Ascending aorta (tissue), 2 donors: ENCODE measurements around the gene PLCE1. TPM values are rescaled to one million over a fixed set of nuclear protein-coding genes. Genes with fewer than 3 reads are reported as not detected.
A peak's percentile ranks its signal among the peaks of the same experiment; 100 is the strongest.

Experiments
- DNase-seq, 2 donors: peaks; one replicate each; pipeline ENCODE4 v3.0.0-alpha.2; 2019; ENCODE audit warnings: low spot score in 2 of 2
- H3K27ac ChIP-seq, 2 donors: fragments of 200-600 bp; sonication (generic); one replicate each; pipeline ENCODE4 v1.5.1; 2016 to 2017; ENCODE audit warnings: mild to moderate bottlenecking in 1 of 2
- H3K27me3 ChIP-seq: fragments of 200-600 bp; sonication (generic); one replicate; pipeline ENCODE4 v1.5.1; 2017
- H3K36me3 ChIP-seq, 2 donors: fragments of 200-600 bp; sonication (generic); one replicate each; pipeline ENCODE4 v1.5.1; 2016
- H3K4me1 ChIP-seq, 2 donors: fragments of 200-600 bp; sonication (generic); one replicate each; pipeline ENCODE4 v1.5.1; 2016 to 2017; ENCODE audit warnings: mild to moderate bottlenecking in 1 of 2
- H3K4me3 ChIP-seq, 2 donors: fragments of 200-600 bp; sonication (generic); one replicate each; pipeline ENCODE4 v1.5.1; 2016 to 2017; ENCODE audit warnings: mild to moderate bottlenecking in 1 of 2
- H3K9me3 ChIP-seq, 2 donors: fragments of 200-600 bp; sonication (generic); one replicate each; pipeline ENCODE4 v1.5.1; 2016
- CTCF ChIP-seq, 3 experiments: fragments of 200-600 bp in 2 of 3; fragments of 450-650 bp in 1 of 3; sonication (generic) in 2 of 3; IDR thresholded peaks; one replicate each; pipeline ENCODE4 v1.5.1; 2016 to 2019; ENCODE audit warnings: antibody characterized with exemption in 3 of 3, mild to moderate bottlenecking in 1 of 3, moderate library complexity in 1 of 3
- intact Hi-C: fragments of 100-400 bp; cut with DNase I; formaldehyde crosslinking; loops from one replicate; pipeline ENCODE4 v1.15.1; 2023
- total RNA-seq: library from RNA; depleted of rRNA; stranded (reverse); fragments of >200 nt; gene quantifications from one replicate; pipeline ENCODE4 v1.1.0, GENCODE V29; 2016

The PLCE1 gene
- total RNA-seq, 1 donor from 2014 or later, result 3.8 TPM

GRCh38 chr10:94005050-94005449 is 11.3 kb downstream of the PLCE1 start:
- H3K4me1 ChIP-seq, result peaks cover 0 to 27% of the 10 kb centered on the region in 2 donors
- TF ChIP-seq CTCF (IDR thresholded peaks at IDR 0.05), result no peak
- intact Hi-C loops, result no loop called here
- no peak overlapping the region for H3K4me3 ChIP-seq
- H3K27me3 ChIP-seq, result no peaks in the 10 kb centered on the region
- no peak for DNase-seq
- H3K36me3 ChIP-seq, result no peaks in the 10 kb centered on the region
- H3K9me3 ChIP-seq, result no peaks in the 10 kb centered on the region
- peak overlapping the region in 1 of 2 donors; percentile 53 for H3K27ac ChIP-seq

GRCh38 chr10:94006591-94007550 is 13.1 kb downstream of the PLCE1 start:
- no peak overlapping the region for H3K4me3 ChIP-seq
- H3K27me3 ChIP-seq, result no peaks in the 10 kb centered on the region
- no peaks in the 10 kb centered on the region for H3K9me3 ChIP-seq
- H3K36me3 ChIP-seq, result no peaks in the 10 kb centered on the region
- no peak for TF ChIP-seq CTCF (IDR thresholded peaks at IDR 0.05)
- intact Hi-C loops, result no loop called here
- peaks cover 0 to 20% of the 10 kb centered on the region in 2 donors for H3K4me1 ChIP-seq
- H3K27ac ChIP-seq, result peak overlapping the region; percentile 39 to 53
- DNase-seq, result peak in 1 of 2 donors; percentile 66

- no peak for TF ChIP-seq CTCF (IDR thresholded peaks at IDR 0.05)
- no peak overlapping the region for H3K4me3 ChIP-seq
- H3K9me3 ChIP-seq, result no peaks in the 10 kb centered on the region
- intact Hi-C loops, result no loop called here
- DNase-seq, result no peak
- H3K27ac ChIP-seq, result no peak overlapping the region
- H3K27me3 ChIP-seq, result no peaks in the 10 kb centered on the region
- no peaks in the 10 kb centered on the region for H3K36me3 ChIP-seq
- H3K4me1 ChIP-seq, result peaks cover 0 to 20% of the 10 kb centered on the region in 2 donors
These were observed 14.8 kb downstream of the PLCE1 start for GRCh38 chr10:94008526-94008925.

- no peak overlapping the region for H3K27ac ChIP-seq
- H3K36me3 ChIP-seq, result no peaks in the 10 kb centered on the region
- H3K27me3 ChIP-seq, result no peaks in the 10 kb centered on the region
- TF ChIP-seq CTCF (IDR thresholded peaks at IDR 0.05), result no peak
- no peaks in the 10 kb centered on the region for H3K9me3 ChIP-seq
- no peak for DNase-seq
- H3K4me3 ChIP-seq, result no peak overlapping the region
- H3K4me1 ChIP-seq, result peaks cover 0 to 20% of the 10 kb centered on the region in 2 donors
- intact Hi-C loops, result no loop called here
These were observed 16.4 kb downstream of the PLCE1 start for GRCh38 chr10:94010116-94010515.

- Histone ChIP-seq H3K27me3 (no peaks in the 10 kb centered on the region), H3K4me1 (peaks cover 0 to 15% of the 10 kb centered on the region in 2 donors), H3K36me3 (no peaks in the 10 kb centered on the region), H3K9me3 (no peaks in the 10 kb centered on the region), H3K4me3 (no peak overlapping the region), H3K27ac (no peak overlapping the region)
- DNase-seq, result no peak
- intact Hi-C loops, result no loop called here
- no peak for TF ChIP-seq CTCF (IDR thresholded peaks at IDR 0.05)
These were observed 17.2 kb downstream of the PLCE1 start for GRCh38 chr10:94010886-94011285.
